Measurements from ENCODE around the gene KATNB1. TPM values are rescaled to one million over a fixed set of nuclear protein-coding genes. Genes with fewer than 3 reads are reported as not detected.

The KATNB1 gene
- polyA plus RNA-seq, 1 of the 3 experiments (the other 2 are of a cell fraction), result 43.7 TPM

GRCh38 chr16:57688987-57689761 lies 46.4 kb upstream of the KATNB1 start:
- Histone ChIP-seq H3F3A (replicated peaks; ENCODE audit: insufficient read depth) (no peaks in the 10 kb centered on the region), H3K9ac (no peak overlapping the region), H3K4me3 (ENCODE audit: low read depth in 2 of 2, low read length in 1 of 2) (no peak overlapping the region), H3K4me2 (no peak overlapping the region), H3K9me3 (no peaks in the 10 kb centered on the region), H3K9me2 (no peaks in the 10 kb centered on the region), H3K36me3 (replicated peaks in 1 of 2; ENCODE audit: control insufficient read depth in 1 of 2, insufficient read depth in 2 of 2, low read length in 1 of 2) (no peaks in the 10 kb centered on the region), H3K27me3 (ENCODE audit: insufficient read depth) (no peaks in the 10 kb centered on the region; the same call in 1 of the 2 replicates), H3K27ac (ENCODE audit: low read depth in 2 of 2, low read length in 1 of 2) (no peak overlapping the region), H2AFZ (ENCODE audit: low read depth) (no peak overlapping the region), H3K4me1 (ENCODE audit: control insufficient read depth in 1 of 2, insufficient read depth in 2 of 2, low read depth in 1 of 2, low read length in 1 of 2) (peaks cover 0 to 8% of the 10 kb centered on the region in 2 experiments; a peak in 1 of 4 replicates), H3K79me2 (ENCODE audit: insufficient read depth) (no peaks in the 10 kb centered on the region), H4K20me1 (ENCODE audit: insufficient read depth) (no peaks in the 10 kb centered on the region)
- TF ChIP-seq NRF1 (IDR thresholded peaks at IDR 0.05; ENCODE audit: low read depth, low read length) (no peak), USF2 (IDR thresholded peaks at IDR 0.05; ENCODE audit: borderline replicate concordance, low read depth, low read length) (no peak), TCF12 (IDR thresholded peaks at IDR 0.05) (no peak), ZBTB33 (IDR thresholded peaks at IDR 0.05; ENCODE audit: borderline replicate concordance, low read depth) (no peak), YY1 (IDR thresholded peaks at IDR 0.05; ENCODE audit: low read depth) (no peak), FOSL2 (IDR thresholded peaks at IDR 0.05; ENCODE audit: borderline replicate concordance, low read depth) (no peak), REST (IDR thresholded peaks at IDR 0.05; ENCODE audit: low read depth, low read length) (no peak), TAF1 (IDR thresholded peaks at IDR 0.05; ENCODE audit: borderline replicate concordance, low read depth, low read length) (no peak), RFX5 (IDR thresholded peaks at IDR 0.05; ENCODE audit: low read length) (no peak)
- CTCF ChIA-PET, result interaction anchor here (0.6 to 2.0 kb wide), 3 partner anchors 11 to 90 kb away, joined by 3 to 6 read pairs (median 3); no protein-coding TSS in a partner anchor
- POLR2A ChIA-PET, result no interaction called here
- peak; percentile 30 for DNase-seq
- WGBS (ENCODE audit: low lambda C conversion rate), result 51% methylated on average over 14 of the region's 15 CpGs
